Measurements from ENCODE around the gene LEMD2. TPM values are rescaled to one million over a fixed set of nuclear protein-coding genes. Genes with fewer than 3 reads are reported as not detected.
A peak's percentile ranks its signal among the peaks of the same experiment; 100 is the strongest.

LEMD2 gene
- total RNA-seq, 1 experiment from 2014 or later, result 62.9 TPM

GRCh38 chr6:33790379-33790778, 1.4 kb upstream of the LEMD2 start (continued):
- TF ChIP-seq NFYB (CRISPR knock-in tag; conservative IDR thresholded peaks at IDR 0.05; ENCODE audit: low read depth) (no peak), RORB (CRISPR knock-in tag; IDR thresholded peaks at IDR 0.05) (no peak), TCF7 (CRISPR knock-in tag; IDR thresholded peaks at IDR 0.05; ENCODE audit: low read depth) (no peak), FOXJ3 (CRISPR knock-in tag; IDR thresholded peaks at IDR 0.05; ENCODE audit: borderline replicate concordance) (no peak), FOXP4 (CRISPR knock-in tag; IDR thresholded peaks at IDR 0.05) (no peak), ELF4 (CRISPR knock-in tag; IDR thresholded peaks at IDR 0.05; ENCODE audit: low read depth) (no peak), RELA (CRISPR knock-in tag; IDR thresholded peaks at IDR 0.05; ENCODE audit: borderline replicate concordance) (no peak)
- TF ChIP-seq, protein P1, sequence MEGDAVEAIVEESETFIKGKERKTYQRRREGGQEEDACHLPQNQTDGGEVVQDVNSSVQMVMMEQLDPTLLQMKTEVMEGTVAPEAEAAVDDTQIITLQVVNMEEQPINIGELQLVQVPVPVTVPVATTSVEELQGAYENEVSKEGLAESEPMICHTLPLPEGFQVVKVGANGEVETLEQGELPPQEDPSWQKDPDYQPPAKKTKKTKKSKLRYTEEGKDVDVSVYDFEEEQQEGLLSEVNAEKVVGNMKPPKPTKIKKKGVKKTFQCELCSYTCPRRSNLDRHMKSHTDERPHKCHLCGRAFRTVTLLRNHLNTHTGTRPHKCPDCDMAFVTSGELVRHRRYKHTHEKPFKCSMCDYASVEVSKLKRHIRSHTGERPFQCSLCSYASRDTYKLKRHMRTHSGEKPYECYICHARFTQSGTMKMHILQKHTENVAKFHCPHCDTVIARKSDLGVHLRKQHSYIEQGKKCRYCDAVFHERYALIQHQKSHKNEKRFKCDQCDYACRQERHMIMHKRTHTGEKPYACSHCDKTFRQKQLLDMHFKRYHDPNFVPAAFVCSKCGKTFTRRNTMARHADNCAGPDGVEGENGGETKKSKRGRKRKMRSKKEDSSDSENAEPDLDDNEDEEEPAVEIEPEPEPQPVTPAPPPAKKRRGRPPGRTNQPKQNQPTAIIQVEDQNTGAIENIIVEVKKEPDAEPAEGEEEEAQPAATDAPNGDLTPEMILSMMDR (IDR thresholded peaks at IDR 0.05), result no peak
- TF ChIP-seq, protein P2, sequence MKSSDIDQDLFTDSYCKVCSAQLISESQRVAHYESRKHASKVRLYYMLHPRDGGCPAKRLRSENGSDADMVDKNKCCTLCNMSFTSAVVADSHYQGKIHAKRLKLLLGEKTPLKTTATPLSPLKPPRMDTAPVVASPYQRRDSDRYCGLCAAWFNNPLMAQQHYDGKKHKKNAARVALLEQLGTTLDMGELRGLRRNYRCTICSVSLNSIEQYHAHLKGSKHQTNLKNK (CRISPR knock-in tag; IDR thresholded peaks at IDR 0.05), result no peak

DNA sequence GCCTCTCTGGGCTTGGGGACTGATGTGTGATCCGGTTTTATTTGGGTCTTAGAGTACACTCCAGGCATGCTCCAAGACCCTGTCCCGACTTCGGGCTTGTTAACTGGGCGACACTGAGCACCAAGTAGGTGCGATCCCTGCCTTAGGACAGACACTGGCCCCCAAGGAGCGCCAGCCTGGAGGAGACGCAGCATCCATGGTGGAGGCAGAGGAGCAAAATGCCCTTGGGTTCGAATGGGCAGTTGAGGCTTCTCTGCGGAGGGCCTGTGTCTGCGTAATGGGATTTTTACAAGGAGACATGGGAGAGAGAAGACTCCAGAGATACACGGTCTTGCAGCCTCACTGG, 593 bp upstream of the LEMD2 start:
- H3K27ac Mint-ChIP-seq, result peak overlapping the region; percentile 86
- peaks cover 5% of the 10 kb centered on the region; the same call in 1 of the 2 replicates for H3K36me3 Mint-ChIP-seq
- TF ChIP-seq JUN (CRISPR knock-in tag; IDR thresholded peaks at IDR 0.05) (no peak), ZNF138 (CRISPR knock-in tag; conservative IDR thresholded peaks at IDR 0.05) (no peak), PRDM15 (CRISPR knock-in tag; IDR thresholded peaks at IDR 0.05) (no peak), PRRX2 (CRISPR knock-in tag; IDR thresholded peaks at IDR 0.05) (no peak), ZNF396 (CRISPR knock-in tag; IDR thresholded peaks at IDR 0.05; ENCODE audit: borderline replicate concordance) (no peak), OVOL2 (CRISPR knock-in tag; IDR thresholded peaks at IDR 0.05; ENCODE audit: borderline replicate concordance) (no peak), SMAD3 (CRISPR knock-in tag; IDR thresholded peaks at IDR 0.05; ENCODE audit: borderline replicate concordance) (no peak), TP53 (CRISPR knock-in tag; IDR thresholded peaks at IDR 0.05) (no peak), ZNF219 (CRISPR knock-in tag; IDR thresholded peaks at IDR 0.05; ENCODE audit: borderline replicate concordance) (no peak), FOXP1 (CRISPR knock-in tag; IDR thresholded peaks at IDR 0.05; ENCODE audit: borderline replicate concordance) (no peak), PREB (CRISPR knock-in tag; IDR thresholded peaks at IDR 0.05; ENCODE audit: borderline replicate concordance) (no peak), MYBL2 (CRISPR knock-in tag; IDR thresholded peaks at IDR 0.05) (no peak)
- TF ChIP-seq, protein P3, sequence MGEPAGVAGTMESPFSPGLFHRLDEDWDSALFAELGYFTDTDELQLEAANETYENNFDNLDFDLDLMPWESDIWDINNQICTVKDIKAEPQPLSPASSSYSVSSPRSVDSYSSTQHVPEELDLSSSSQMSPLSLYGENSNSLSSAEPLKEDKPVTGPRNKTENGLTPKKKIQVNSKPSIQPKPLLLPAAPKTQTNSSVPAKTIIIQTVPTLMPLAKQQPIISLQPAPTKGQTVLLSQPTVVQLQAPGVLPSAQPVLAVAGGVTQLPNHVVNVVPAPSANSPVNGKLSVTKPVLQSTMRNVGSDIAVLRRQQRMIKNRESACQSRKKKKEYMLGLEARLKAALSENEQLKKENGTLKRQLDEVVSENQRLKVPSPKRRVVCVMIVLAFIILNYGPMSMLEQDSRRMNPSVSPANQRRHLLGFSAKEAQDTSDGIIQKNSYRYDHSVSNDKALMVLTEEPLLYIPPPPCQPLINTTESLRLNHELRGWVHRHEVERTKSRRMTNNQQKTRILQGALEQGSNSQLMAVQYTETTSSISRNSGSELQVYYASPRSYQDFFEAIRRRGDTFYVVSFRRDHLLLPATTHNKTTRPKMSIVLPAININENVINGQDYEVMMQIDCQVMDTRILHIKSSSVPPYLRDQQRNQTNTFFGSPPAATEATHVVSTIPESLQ (CRISPR knock-in tag; IDR thresholded peaks at IDR 0.05), result no peak
- TF ChIP-seq, protein P4, sequence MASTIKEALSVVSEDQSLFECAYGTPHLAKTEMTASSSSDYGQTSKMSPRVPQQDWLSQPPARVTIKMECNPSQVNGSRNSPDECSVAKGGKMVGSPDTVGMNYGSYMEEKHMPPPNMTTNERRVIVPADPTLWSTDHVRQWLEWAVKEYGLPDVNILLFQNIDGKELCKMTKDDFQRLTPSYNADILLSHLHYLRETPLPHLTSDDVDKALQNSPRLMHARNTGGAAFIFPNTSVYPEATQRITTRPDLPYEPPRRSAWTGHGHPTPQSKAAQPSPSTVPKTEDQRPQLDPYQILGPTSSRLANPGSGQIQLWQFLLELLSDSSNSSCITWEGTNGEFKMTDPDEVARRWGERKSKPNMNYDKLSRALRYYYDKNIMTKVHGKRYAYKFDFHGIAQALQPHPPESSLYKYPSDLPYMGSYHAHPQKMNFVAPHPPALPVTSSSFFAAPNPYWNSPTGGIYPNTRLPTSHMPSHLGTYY (CRISPR knock-in tag; IDR thresholded peaks at IDR 0.05), result no peak

More for the DNA sequence above, 593 bp upstream of the LEMD2 start:
- DNase-seq (ENCODE audit: low spot score) (no peak), ATAC-seq (no peak)
- CTCF ChIA-PET, result no interaction called here
- Mint-ChIP-seq H3K4me1 (peaks cover 84% of the 10 kb centered on the region), H3K9me3 (no peaks in the 10 kb centered on the region), H3K27me3 (ENCODE audit: low read depth) (no peaks in the 10 kb centered on the region), H3K4me3 (peak overlapping the region; percentile 65)
- POLR2A ChIA-PET, result interaction anchor here (1.4 kb wide), 1 partner anchor 78 kb away, joined by 4 read pairs; the partner anchor contains the start of gene UQCC2

All from WTC11 (cell line).